ENCODE results near the gene SLC35B3.

DNA sequence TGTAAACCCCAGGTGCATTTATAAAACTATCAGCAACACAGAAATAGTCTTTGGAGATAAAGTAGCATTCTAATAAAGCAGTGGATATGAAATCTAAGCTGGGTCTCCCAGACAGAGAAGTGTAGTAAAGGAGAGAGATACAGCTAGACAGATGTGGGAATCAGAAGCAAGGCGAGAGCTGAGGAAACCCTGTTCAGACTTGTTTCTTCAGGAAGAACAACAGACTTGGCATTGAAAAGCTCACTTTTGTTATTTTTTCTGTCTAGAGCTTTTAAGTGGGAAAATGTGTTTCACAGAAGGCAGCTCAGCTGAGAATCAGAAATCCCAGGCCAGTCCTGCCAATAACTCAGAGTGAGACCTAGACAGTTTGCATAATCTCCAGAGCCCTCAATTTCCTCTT is 52.9 kb downstream of the SLC35B3 start:
- TF ChIP-seq, protein P1, sequence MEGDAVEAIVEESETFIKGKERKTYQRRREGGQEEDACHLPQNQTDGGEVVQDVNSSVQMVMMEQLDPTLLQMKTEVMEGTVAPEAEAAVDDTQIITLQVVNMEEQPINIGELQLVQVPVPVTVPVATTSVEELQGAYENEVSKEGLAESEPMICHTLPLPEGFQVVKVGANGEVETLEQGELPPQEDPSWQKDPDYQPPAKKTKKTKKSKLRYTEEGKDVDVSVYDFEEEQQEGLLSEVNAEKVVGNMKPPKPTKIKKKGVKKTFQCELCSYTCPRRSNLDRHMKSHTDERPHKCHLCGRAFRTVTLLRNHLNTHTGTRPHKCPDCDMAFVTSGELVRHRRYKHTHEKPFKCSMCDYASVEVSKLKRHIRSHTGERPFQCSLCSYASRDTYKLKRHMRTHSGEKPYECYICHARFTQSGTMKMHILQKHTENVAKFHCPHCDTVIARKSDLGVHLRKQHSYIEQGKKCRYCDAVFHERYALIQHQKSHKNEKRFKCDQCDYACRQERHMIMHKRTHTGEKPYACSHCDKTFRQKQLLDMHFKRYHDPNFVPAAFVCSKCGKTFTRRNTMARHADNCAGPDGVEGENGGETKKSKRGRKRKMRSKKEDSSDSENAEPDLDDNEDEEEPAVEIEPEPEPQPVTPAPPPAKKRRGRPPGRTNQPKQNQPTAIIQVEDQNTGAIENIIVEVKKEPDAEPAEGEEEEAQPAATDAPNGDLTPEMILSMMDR (IDR thresholded peaks at IDR 0.05; ENCODE audit: low read length), result no peak
- TF ChIP-seq EZH2 (IDR thresholded peaks at IDR 0.05; ENCODE audit: borderline replicate concordance, low read length), result no peak

Data from OCI-LY1 (cell line).